Right lobe of liver (tissue), 4 donors: ENCODE results near the gene RABL2A.
"Not testable (repeated sequence)": the region's sequence is repeated elsewhere in the genome, so short reads cannot be mapped to it uniquely, and the experiment has no call there.

Experiments used
- CTCF ChIP-seq, 4 donors: fragments of 200-600 bp in 3 of 4; fragments of 450-650 bp in 1 of 4; IDR thresholded peaks; one replicate each; pipeline versions ENCODE4 v1.5.1 to v1.8.0; 2016 to 2022; ENCODE audit warnings: antibody characterized with exemption in 4 of 4, mild to moderate bottlenecking in 2 of 4
- POLR2A ChIP-seq: fragments of 450-650 bp; IDR thresholded peaks from one replicate; pipeline ENCODE4 v1.6.1; 2017; ENCODE audit warnings: antibody characterized with exemption, mild to moderate bottlenecking
- donor health status: DM: no; HTN: no; CAD: no.
- donor health status: DM: no; HTN: no; CAD: no.
- donor health status: DM: no; HTN: yes; CAD: no.

DNA sequence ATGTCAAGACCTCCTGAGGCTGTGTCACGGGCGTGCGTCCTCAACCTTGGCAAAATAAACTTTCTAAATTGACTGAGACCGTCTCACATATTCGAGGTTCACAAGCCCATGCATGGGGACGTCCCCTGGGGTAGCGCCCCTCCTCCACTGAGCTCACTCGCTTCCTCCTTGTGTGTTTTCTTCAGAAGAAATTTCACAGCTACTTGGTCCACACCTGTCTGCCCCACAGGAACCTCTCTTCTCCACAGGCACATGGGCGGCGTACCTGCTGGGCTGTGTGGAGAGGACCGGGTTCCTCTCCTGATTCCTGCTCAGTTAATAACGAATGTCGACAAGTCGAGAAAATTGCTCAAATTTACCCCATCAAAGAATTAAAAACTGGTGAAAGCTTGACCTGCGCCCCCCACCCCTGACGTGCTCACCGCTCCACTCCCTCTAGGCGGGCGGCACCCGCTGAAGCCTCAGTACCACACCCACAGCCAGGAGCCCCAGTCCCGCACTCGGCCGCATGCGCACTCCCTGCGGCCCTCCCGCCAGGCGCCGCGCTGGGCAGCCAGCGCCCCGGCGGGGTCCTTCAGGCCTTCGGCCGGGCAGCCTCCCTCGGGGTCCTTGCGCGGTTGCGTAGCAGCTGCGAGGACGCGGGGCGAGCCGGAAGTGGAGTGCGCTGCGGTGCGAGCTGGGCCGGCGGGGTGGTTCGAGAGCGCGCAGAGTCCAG is at the start of gene RABL2A:
- not testable (repeated sequence) for TF ChIP-seq CTCF (IDR thresholded peaks at IDR 0.05); POLR2A
